Endothelial cell of hepatic sinusoid (primary cell): ENCODE results near the gene DOCK11.
"Not testable (repeated sequence)": the region's sequence is repeated elsewhere in the genome, so short reads cannot be mapped to it uniquely, and the experiment has no call there.

Experiments
- in situ Hi-C: cut with HindIII; loops from 2 replicates; pipeline ENCODE4 v1.10.0; 2017; ENCODE audit warnings: low sequenced_read_pairs

DOCK11 gene

DNA sequence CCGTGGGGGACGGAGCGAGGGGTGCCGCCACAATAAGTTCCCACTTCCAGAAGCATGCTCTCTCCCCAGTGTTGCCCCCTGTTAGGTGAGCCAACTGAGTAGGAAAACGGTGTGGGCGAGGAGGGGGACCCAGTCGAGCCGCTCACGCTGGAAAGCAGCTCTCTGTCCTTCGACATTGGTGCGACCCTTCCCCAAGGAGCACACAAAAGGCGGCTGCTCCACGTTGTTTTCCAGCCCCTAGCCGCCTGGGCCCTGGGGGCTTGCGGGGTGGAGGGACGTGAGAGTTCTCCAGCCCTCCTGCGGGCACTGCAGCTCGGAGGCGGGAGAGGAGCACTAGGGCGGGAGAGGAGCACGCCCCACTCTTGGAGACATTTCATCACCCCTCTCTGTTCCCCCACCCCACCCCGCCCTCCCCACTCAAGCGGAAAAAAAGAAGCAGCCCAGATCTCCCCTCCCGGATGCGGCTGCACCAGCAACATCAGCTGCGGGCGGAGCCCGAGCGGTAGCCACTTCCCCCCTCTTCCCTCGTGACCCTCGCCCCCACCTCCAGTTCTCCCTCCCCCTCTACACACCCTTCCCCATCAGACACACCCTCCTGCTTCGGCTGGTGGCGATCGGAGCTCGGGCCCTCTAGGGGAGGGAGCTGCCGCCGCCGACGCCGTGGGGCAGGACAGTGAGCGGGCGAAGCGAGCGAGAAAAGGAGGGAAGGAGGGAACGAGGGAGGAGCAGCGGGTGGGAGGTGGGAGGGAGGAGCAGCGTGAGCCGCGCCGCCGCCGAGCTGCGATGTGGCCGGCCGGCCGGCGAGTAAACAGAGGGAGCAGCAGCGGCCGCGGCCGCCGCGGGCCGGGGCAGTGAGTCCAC is at the start of gene DOCK11:
Gene DOCK11 (plus strand): TSS at position 755 of the 861 bp plus-strand sequence. CDS start 157 bp downstream, outside the sequence.
- in situ Hi-C loops, result no loop called here

DNA sequence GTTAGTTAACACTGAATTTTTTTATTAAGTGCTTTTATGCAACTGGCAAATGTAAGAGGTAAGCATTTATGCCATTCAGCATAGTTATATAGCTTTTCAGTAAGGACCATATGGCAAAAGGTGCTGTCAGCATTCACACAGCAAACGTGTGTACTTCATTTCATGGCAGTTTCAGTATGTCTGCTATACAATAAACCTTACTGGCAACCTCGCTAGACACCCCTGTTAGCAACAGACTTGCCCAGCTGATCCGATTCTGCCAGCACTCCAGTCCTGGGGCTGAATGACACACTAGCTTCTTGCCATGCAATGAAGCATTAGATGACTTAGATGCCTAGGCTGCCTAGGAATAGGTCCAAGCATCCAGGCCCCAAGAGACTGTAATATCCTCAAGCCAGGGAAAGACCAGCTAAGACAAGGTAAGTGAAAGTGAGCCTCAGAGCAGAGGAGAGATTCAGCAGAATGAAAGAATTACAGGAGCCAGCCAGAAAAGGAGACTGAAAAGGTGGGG is 47.3 kb upstream of the DOCK11 start:
- in situ Hi-C loops, result no loop called here

DNA sequence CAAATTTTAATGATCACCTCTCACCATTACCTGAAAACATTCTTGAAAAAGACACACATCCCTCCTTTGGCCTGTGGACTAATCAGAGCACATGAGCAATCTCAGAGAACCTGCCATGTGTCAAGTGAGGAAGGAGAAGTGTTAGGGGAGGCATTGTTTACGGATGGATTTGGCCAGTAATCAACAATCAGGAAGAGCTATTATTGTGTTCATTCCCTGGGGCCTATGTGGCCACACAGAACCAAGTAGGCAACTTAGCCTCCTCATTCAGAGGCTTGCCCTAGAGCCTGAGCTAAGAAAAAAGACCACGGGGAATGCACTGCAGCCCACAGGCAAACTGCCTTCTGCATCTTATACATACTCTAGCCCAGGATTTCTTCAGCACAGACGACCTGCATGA is 40.6 kb upstream of the DOCK11 start:
- in situ Hi-C loops, result no loop called here

DNA sequence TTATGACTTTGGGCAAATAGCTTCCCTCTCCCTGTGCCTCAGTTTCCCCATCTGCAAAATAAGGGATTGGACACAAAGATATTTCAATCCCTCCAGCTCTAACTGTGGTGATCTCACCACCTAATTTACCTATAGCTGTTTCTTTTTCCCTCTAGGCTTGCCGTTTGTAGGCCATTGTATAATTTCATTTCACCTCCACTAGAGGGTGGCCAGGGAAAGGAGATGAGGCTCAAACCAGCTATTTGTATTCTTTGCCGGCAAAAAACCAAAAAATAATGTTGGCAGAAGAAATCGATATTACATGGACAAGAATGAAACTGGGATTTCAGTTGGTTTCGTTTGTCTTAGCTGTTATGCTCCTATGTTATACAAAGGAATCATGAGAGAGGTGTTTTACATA is 36.1 kb upstream of the DOCK11 start:
- in situ Hi-C loops, result no loop called here

DNA sequence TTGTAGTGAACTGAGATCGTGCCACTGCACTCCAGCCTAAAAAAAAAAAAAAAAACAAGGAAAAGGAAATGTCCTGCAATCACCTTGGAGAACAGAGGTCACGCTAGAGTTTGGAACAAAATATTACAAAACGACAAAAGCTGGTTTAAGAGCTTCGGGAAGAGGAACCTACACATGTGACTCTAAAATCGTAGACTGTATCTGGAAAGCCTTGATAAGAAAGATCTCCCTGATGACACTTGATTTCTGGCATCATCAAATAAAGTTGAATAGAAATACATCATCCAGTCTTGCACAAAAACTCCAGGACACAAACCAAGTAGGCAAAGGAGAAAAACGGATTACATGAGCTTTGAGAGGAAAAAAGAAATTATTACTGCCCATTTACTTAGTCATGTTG is 31.1 kb upstream of the DOCK11 start:
- in situ Hi-C loops, result no loop called here

DNA sequence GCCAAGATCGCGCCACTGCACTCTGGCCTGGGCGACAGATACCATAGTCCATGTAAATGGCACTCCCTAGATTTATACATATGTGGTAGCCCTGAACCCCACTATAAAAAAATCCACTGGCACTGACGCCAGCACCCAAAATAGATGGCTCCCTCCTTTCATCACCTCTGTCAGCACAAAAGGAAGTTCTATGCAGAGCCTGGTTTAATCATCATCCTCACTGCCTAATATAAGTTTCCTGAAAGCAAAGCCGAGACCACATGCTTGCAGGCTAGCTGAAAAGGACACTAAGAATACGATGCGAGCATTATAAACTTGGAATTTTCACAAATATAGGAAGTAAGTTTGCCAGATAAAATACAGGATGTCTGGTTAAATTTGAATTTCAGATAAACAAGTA is 27.5 kb upstream of the DOCK11 start:
- in situ Hi-C loops, result no loop called here

DNA sequence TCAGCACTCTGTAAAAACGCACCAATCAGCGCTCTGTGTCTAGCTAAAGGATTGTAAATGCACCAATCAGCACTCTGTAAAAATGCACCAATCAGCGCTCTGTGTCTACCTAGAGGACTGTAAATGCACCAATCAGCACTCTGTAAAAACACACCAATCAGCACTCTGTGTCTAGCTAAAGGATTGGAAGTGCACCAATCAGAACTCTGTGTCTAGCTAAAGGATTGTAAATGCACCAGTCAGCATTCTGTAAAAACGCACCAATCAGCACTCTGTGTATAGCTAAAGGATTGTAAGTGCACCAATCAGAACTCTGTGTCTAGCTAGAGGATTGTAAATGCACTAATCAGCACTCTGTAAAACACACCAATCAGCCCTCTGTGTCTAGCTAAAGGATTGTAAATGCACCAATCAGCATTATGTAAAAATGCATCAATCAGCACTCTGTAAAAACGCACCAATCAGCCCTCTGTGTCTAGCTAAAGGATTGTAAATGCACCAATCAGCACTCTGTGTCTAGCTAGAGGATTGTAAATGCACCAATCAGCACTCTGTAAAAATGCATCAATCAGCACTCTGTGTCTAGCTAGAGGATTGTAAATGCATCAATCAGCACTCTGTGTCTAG is 24.8 kb upstream of the DOCK11 start:
- in situ Hi-C loops, result not testable (repeated sequence)

DNA sequence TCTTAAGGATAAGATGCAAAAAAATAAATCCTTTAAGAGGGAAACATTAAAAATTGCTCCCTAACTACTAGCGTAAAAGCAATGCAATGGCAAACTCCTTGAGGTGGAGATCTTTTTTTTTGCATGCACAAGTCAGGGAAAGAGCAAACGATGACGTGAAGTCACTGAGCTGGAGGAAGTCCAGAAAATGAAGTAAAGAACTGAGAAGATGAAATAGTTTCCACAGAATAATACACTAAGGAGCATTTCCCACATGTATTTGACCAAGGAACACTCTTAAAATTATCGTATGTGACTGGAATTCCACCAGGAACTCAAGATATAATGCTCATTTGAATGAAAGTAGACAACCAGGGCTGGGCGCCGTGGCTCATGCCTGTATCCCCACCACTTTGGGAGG is 21.0 kb upstream of the DOCK11 start:
- in situ Hi-C loops, result no loop called here

DNA sequence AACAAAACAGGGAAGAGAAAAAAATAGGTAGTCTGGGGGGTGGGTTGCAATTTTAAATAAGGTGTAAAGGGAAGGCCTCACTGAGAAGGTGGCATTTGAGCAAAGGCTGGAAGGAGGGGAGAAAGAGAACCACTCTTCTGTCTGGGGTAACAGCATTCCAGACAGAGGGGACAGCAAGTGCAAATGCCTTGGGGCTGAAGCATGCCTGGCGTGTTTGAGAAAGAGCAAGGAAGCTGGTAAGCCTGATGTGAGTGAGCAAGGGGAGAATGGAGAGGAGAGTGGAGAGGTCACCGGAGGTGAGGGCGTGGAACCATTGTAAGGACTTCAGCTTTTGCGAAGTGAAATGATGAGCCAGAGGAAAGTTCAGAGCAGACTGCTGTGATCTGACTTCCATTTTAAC is 19.7 kb upstream of the DOCK11 start:
- in situ Hi-C loops, result no loop called here

DNA sequence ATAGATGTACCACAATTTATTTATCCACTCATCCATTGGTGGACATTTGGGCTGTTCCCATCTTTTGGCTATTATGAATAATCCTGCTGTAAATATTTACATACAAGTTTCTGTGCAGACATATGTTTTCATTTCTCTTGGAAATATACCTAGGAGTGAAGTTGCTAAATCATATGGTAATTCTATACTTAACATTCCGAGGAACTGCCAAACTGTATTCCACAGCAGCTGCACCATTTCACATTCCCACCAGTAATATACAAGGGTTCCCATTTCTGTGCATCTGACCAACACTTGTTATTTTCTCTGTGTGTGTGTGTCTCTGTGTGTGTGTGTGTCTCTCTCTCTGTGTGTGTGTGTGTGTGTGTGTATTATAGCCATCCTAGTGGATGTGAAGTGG is 15.4 kb upstream of the DOCK11 start:
- in situ Hi-C loops, result no loop called here

DNA sequence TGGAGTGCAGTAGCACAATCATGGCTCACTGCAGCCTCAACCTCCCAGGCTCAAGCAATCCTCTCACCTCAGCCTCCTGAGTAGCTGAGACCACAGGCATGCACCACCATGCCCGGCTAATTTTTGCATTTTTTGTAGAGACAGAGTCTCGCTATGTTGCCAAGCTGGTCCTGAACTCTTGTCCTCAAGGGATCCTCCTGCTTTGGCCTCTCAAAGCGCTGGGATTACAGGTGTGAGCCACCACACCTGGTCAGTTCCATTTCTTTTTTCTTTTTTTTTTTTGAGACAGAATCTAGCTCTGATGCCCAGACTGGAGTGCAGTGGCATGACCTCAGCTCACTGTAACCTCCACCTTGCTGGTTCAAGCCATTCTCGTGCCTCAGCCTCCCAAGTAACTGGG is 13.2 kb upstream of the DOCK11 start:
- in situ Hi-C loops, result not testable (repeated sequence)

DNA sequence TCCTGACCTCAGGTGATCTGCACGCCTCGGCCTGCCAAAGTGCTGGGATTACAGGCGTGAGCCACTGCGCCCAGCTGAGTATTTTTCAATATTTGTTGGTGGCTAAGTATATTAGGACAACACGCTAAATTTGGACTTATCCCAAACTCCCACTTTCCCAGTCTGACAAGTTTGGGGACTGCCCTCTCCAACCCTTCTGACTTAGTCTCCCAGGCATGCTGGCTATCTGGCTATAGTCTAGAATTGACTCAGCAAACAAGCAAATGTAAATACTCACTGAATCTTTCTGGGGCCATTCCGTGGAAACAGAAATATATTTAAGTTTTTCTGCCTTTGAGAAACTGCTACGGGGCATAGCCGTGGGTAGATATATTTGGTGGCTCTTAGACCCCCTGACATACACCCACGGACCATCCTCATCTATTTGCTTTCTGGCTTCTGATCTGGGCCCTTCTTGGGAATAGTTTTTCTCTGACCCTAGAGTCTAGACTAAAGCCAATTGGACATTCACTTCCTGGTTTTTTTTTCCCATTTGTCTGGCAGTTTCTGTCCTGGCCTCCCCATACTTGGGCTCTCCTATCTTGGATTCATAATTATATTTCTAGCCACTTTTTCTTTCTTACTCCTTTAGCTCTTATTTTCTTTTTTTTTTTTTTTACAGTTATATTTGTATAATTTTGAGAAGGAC is 11.3 kb upstream of the DOCK11 start:
- in situ Hi-C loops, result no loop called here

DNA sequence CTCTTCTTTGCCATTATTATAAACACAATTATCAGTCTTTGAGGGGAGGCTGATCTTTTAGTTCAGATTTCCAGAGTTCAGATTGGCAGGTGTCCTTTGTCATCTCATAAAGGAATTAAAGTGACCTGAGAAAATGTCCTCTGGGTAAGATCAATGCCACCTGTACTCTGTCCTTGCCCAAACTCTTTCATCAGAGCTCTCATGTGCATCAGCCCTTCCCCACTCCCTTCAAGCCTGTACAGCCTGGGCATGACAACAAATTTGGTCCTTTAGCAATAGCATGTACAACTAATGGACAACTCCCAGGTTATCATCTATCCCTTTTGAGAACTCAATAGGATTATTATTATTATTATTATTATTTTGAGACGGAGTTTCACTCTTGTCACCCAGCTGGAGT is 8.9 kb upstream of the DOCK11 start:
- in situ Hi-C loops, result not testable (repeated sequence)

DNA sequence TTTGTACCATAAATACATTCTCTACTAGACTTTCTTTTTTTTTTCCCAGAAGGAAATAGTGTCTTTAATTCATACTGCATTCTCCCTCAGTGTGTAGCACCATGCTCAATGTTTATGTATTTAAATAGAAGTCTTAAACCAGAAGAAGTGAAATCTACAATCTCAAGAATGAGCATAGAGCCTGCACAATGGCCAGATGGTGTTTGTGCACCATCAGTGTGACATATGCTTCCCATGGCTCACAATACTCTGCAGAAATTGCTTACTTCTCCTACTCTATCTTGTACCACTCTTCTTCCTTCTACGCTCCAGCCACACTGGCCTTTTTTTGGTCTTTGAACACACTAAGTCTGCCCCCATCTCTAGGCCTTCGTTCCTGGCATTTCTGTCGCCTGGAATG is 2.6 kb upstream of the DOCK11 start:
- in situ Hi-C loops, result no loop called here

DNA sequence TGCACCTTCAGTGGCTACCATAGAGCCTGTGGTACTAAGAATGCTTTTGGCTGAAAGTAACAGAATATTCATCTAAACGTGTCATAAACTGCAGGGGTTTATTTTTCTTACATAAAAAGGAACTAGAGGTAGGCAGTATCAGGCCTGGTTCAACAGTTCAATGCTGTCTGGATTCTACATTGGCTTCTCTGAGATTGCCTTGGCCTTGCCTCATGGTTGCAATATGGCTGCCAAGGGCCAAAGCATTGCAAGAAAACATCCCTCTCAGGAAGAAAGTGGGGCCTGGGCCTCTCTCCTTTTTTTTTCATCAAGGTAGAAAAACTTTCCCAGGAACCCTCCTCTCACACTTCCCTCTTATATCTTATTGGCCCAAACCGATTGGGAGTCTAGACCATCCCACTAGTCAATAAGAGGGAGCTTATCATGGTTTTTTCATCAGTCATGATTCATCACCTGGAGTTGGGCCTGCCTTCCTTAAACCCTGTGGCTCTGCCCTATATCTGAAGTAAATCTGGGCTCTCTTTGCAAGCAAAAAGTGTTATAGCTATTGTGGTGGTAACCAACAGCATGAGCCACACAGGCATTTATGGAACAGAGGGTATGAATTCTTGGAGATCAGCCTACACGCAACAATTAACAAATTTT is 1.8 kb upstream of the DOCK11 start:
- in situ Hi-C loops, result no loop called here

DNA sequence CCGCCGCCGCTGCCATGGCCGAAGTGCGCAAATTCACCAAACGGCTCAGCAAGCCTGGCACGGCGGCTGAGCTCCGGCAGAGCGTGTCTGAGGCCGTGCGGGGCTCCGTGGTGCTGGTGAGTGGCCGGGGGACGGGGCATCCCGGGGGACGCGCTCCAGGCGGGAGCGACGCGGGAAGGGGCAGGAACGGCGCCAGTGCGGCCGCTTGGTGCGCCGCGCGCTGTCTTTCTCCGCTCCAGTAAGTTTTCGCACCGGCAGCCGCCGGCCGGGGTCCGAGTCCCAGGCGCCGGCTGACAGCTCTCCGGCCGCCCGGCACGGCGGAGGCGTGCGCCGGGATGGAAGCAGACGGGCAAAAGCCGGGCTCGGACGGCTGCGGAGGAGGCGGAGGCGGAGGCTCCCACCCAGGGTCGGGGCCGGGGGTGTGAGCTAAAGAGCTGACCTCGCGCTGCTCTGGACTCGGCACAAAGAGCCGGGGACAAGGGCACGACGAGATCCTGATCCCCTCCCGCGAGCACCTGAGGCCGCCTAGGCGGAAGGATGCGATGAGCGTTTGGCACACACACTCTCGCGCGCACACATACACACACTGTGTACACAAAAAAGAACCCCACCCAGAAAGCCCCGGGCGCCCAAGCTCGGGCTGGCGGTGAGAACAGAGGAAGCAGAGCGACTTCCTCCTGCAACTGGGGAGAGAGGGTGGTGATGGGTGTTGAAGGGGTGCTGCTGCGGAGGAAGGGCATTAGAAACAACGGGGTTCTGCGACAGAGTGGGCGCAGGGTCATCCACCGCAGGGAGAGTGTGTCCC is 545 bp downstream of the DOCK11 start:
- in situ Hi-C loops, result no loop called here

DNA sequence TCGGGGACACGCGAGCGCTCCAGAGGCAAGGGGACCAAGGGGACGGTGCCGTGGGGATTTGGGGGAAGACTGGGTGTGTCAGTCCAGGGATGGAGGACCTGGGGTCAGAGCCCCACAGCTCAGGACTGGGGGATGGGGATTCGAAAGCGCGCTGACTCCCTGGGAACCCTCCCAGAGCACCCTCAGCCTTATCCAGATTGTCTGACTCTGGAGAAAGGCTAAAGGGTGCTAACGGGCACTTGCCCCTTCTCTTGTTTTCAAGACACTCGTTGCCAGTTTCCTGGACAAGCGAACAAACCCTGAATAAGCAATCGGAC is 1.1 kb downstream of the DOCK11 start:
- in situ Hi-C loops, result no loop called here

DNA sequence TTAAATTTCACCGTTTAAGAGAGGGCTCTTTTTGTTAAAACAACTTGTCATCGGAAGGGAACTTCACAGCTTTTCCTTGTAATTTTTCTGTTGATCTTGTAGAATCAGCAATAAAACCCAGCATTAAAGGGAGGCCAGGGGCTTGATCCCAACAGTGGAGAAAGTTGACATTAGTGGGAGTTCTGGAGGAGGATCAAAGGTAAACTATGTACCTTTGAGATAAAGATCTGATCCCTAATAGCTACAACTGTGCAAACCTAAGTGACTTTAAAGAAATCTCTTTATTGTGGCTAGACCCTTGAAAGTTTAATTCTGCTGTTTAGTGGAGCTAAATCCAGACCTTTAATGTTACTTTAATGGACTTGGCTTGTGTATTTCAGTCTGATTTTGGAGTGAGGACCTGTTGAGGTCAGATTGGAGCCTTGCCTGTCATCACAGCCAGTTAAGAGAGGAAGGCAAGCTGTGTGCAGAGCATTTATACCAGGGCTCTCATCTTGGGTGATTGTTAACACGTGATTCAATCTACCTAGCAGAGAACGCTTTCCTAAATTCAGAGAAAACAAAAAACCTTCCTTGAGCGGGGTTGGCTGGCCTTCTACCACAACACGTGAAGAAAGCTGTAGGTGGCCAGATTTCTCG is 1.7 kb downstream of the DOCK11 start:
- in situ Hi-C loops, result no loop called here

DNA sequence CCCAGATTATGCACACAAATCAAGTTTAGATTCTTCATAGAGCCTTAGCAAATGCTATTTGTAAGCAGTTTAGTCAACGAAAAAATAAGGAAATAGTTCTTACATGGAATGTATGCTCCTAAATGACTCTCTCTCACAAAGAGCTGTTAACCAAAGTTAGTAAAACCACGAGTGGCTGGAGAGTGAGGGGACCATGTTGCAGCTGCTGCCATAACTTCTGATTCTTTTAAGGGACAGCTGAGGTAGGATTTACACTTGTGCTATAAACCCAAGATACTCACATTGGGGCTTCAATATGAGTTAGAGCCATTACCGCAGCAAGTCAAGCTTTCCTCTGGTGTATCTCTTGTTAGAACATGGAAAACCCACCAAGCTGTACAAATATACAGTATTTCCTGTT is 2.7 kb downstream of the DOCK11 start:
- in situ Hi-C loops, result no loop called here

DNA sequence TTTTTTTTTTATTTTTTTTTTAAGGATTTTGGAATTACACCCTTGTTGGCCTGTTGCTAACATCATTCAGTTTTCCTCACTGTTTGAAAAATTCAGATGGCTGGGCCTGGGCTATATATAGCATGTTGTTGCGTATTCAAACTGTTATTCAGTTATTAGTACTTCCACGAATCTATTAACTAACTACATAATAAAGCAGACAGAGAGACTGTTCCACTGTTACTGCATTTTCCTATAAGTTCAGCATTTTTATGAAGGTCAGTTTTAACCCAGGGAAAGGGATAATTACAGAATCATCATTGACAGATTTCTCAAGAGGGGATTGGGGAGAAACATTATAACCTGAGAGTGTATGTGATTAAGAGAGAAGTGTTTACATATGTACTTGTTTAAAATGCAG is 3.1 kb downstream of the DOCK11 start:
- in situ Hi-C loops, result no loop called here
